CD4-positive, alpha-beta T cell treated with Interleukin-1 beta for 1 hour (primary cell): Measurements from ENCODE around the gene HSPA4.

Experiments used
- DNase-seq, 2 donors: peaks; one replicate each; pipeline ENCODE4 v3.0.0-alpha.2; 2020 to 2022

The HSPA4 gene

DNA sequence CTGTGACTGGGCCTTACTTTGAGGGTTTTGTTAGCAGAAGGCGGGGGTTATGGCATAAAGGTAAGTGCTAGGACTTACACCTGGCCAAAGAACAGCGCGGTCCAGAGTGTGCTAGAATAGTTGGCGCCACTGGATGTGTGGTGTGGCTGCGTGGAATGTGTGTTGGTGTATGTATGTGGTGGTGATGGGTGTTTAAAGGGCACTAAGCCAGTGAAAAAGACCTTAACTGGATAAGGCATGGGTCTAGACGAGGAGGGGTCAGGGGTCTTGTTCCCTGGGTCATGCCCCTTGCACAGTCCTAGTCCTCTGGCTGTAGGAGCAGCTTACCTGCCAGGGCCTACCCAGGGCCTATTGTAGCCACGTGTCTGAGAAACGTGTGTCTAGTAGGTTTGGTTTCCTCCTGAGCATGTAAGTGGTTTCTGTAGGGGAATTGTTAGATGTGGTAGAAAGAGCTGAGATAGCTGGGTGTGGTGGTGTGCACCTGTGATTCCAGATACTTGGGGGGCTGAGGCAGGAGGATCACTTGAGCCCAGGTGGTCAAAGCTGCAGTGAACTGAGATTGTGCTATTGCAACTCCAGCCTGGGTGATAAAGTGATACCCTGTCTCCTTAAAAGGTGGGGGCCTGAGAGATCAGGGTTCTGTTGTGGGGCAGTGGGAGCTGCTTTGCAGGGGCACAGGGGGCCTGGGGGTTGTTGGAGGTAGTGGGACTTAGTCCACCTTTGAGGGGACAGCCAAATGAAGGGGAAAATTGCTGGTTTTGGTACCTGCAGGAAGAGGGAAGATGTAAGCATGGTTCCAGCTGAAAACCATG, 55.2 kb downstream of the HSPA4 start:
- DNase-seq = no peak

DNA sequence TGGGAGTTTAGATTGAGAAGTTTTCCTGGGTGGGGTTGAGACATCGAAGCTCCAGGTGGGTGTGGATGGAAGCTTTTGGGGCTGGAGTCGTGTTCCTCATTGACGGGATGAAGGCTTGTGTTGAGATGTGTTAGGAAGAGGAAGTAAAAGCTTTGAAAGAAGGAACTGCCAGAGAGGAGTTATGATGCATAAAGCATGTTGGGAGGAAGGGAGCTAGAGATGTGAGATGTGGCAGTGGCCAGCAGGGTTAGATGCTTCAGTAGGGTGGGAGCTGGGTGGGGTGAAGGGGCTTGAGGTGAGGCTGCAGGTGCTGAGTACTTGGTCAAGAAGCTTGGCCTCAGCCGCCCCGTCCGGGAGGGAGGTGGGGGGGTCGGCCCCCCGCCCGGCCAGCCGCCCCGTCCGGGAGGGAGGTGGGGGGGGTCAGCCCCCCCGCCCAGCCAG, 56.7 kb downstream of the HSPA4 start:
- peak in 1 of 2 donors; percentile 4 for DNase-seq

DNA sequence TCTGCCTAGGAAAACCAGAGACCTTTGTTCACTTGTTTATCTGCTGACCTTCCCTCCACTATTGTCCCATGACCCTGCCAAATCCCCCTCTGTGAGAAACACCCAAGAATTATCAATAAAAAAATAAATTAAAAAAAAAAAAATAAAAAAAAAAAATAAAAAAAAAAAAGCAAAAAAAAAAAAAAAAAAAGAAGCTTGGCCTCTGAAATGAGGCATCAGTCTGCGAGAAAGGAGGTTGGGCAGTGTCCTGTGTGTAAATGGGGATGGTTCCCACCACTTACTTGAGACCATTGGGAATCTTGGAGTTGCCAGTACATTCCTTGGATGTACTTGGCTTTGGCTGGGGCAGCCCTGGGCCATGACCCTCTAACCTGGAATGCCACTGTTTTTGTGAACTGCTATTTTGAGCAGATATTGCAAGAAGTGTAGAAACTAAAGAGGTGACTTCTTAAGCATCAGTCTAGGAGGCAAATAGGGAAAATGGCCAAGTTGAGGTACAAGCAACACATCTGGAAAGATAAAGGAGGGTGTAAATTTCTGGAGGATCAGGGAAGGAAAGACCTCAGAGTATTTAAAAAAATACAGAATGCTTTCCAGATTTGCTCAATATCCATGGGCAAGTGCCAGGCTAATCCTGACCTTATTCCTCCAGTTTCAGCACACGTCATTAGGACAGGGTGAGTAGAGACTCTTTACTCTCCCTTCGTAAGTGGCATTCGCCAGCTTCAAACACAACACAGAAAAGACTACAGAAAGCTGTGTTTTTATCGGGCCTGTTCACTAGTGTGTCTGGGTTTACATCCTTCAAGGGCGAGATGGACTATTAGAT, 58.1 kb downstream of the HSPA4 start:
- DNase-seq = no peak

DNA sequence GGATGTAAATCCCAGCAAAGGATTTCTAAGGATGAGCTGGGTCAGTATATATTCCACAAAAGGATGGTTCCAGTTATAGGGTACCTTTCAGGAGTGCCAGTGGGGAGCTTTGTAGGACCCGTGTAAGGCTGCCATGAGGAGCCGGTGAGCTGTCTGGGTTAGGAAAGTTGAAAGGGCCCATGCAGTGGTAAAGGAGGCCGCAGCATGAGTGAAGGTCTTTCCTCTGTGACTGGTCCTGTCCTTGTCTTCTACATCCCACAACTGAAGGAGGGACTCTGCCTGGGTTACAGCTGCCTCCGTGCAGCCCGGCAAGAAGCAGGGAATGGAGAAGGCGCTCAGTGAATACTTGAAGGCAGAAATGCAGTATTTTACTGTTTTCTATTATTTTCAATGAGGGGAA, 58.9 kb downstream of the HSPA4 start:
- DNase-seq = no peak

DNA sequence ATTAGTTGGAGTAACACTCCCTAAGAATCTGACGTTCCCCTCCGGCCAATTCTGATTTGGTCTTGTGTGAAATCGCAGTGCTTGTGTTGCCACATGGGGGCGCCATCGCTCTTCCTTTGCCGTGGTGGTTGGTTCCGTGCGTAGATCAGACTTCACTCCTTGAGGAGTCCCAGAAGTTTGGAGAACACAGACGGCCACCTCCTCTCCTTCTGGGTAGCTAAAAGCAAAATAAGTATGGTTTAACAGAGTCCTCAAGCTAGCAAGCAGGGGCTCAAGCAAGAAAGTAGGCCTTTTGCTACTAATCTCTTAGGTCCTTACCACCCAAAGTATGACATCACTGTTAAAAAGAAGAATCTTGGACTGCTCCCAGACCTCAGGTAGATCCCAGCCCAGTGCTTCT, 59.5 kb downstream of the HSPA4 start:
- DNase-seq = peak; percentile 74 to 76

DNA sequence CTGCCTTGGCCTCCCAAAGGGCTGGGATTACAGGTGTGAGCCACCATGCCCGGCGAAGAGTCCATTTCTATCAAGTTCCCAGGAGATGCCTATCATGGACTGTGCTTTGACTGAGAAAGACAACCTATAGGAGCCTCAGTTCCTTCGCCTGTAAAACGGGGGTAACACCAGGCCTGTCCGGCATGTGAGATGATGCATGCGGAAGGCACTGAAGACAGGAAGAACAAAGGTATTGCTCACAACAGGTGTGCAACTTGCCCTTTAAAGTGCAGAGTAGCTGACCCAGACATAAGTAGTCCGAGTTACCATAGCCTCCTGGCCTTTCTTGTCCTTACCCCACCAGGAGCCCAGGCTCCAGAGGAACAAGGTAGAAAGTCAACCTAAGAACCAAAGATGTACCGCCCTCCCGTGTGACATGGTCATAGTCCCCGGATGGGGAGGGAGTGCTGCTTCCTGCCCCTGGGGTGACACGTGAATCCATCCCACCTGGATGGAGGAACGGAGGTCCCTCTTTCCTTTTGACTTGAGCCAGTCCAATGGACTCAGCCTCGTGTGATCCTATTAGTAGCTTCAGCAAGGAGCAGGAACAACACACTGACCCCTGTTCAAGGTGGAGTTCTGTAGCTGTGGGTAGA, 60.3 kb downstream of the HSPA4 start:
- no peak for DNase-seq

DNA sequence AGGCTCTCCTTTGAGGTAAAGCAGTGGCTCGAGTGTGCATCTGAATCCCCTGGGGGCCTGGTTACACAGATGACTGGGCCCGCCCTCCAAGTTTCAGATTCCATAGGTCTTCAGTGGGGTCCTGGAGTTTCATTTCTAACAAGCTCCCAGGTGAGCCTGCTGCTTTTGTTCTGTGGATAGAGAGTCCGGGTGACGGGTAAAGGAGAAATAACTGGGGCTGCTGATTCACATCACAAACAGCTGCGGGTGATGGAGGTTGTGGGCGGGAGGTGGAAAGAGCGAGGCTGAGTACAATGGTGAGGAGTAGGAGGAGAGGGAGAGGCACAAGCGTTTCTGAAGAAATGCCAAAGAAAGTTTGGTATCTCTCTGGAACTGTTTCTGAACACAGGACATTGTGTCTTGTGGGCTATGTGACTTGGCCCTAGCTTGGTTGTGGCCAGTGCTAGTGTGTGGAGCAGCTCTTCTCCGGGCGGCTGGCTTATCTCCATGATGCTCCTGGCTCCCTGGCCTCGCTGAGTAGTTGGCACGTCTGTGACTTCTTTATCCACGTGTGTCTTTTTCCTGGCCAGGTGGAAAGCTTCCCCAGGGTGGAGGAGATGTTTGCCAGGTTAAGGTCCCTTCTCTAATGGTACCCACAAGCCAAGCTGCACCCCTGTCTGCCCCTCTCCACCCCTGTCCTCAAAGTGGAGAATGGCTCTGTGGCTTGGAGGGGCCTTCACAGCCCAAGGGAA, 61.7 kb downstream of the HSPA4 start:
- DNase-seq = no peak

DNA sequence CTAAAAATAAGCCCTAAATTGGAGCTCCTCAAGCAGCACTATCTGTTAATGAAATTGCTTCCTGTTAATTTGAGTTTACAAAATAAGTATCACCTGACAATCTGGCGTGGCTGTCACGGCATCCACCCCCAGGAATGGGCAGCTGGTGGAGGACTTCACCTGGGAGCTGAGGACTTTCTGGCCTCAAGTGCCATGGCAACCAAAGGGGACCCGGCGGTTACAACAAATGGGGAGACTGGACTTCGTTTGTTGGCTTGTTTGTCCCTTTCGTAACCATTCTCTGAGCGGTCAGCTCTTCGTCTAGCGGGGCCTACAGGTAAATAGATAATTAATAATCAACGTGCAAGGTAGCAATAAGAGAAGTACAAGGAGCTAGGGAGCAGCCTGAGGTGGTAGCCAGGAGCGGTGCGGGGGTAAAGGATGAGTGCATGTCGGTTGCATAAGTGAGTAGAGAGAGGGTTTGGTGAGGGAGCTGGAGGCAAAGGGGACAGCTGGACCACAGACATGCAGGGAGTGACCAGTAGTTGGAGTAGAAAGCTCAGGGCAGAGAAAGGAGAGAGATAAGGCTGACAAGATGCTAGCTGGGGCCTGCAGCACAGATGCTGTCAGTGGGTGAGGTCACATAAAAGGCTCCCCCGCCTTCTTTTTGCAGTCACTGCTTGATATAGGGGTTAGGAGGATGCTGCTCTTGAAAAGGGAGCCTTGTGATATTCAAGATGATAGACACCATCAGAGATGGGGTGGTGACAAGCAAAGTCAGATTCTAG, 62.5 kb downstream of the HSPA4 start:
- no peak for DNase-seq

DNA sequence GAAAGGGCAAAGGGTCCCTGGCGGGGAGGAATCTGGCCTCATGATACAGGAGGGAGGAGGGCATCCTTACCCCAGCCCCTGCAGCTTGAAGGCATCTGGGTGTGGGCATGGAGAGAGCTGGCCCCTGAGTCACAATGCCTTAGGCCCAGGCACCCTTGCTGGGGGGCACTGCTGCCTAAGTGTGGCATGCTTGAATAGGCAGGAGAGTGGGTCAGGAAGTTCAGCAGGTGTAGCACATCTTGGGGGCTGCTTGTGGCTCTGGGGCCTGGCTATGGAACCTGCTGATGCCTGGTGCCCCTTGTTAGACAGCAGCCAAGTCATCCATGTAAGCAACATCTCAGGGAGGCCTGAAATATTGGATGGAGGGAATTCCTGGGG, 63.1 kb downstream of the HSPA4 start:
- DNase-seq = no peak

DNA sequence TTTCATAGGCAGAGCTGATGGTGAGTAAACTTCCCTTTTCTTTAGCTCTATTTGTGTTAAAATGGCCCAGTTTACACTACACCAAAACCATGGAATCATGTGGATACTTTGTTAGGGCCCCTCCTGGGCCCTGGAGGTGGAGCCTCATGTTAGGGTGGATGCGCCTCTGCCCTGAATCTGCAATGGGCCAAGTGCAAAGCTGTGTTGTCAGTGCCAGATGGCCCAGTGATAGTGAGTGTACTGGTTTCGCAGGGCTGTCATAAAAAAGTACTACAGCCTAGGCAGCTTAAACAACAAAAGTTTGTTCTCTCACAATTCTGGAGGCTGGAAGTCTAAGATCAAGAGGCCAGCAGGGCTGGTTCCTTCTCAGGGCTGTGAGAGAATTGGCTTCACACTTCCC, 64.8 kb downstream of the HSPA4 start:
- no peak for DNase-seq

DNA sequence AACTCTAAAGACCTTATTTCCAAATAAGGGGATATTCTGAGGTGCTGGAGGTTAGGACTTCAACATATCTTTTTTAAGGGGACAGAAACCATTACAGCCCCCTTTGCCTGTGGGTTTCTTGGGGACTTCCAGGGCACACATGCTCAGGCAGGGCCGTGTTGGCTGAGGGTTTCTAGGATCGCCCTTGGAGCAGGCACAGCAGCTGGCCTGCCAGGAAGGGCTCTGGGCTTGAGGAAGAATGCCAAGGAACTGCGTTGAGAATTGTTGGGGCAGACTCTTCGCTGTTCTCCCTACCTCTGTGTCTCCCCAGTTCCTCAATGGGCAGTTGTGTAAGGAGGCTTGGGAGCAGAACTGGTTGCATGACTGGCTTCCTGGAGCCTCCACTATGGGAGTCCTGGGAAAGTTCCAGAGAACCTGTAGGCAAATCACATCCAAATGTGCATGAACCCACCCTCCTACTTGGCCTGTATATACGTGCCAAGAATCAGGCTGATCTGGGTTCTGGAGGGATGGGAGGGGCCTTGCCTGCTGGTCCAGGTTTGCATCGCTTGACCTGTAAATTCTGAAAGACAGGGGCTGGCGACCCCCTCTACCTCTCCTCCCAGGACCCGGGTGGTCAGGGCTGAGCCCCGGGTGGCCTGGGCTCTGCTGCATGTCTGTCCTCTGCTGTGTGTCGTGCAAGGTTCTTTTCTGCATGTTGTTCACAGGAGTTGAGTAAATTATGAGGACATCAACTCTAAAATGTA, 65.5 kb downstream of the HSPA4 start:
- DNase-seq = no peak

DNA sequence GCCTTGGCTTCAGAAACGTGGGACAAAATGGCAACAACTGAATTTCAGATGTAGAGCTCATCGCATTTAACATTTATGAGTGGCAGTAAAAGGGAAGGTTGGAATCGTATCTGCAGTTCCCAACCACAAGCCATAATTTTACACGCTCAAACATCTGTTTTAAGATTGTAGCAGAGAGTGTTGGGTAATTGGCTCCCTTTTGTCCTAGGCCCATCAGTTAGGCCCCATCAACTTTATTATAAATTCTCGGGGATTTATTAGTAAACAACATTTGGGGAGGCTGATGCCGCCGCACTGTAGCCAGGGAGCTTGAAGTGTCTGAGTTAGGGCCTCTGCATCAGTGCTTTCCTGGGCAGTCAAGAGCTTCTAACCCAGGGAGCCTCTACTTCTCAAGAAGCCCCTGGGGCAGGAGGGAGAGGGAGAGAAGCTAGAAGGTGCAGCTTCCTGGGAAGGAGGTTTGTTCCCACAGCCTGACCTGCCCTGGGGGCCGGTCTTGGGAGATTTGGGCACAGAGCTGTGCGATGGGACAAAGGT, 66.2 kb downstream of the HSPA4 start:
- DNase-seq = no peak

DNA sequence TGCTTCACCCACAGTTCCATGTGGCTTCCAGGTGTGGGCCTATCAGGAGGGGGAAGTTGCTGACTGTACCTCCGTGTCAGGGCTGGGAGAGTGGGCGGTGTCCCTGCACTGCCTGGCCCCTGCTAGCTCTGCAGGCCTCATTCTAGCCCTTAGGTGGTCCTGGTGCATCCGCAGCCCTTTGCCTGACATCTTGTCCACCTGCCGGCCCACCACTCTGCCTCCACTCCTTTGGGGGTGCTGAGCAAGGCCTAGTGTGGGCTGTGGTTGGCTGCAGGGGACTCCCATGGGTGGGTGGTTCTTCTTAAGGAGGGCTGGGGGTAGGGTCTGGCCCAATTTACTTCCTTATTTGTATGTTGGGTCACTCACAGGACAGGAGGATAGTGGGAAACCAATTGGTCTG, 66.9 kb downstream of the HSPA4 start:
- no peak for DNase-seq

DNA sequence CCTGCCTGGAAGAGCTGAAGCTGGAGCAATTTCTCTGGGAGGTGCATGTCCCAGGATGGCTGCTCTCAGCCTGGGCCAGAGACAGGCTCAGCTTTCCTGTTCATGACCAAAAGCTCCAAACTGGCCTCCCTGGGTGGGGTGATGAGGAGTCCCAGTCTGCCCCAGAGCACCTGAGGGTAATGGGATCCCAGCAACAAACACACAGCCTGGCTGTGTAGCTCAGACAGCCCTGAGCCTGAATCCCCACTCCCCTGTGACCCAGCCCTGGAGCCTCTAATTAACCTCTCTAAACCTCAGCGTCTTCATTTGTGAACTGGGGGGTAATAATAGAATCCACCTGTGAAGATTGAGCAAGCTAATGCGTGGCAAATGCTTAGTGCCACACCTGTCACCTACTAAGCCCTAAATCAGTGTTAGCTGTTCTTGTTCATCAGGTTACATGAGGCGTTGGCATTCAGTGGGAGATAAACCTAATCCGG, 67.5 kb downstream of the HSPA4 start:
- no peak for DNase-seq

DNA sequence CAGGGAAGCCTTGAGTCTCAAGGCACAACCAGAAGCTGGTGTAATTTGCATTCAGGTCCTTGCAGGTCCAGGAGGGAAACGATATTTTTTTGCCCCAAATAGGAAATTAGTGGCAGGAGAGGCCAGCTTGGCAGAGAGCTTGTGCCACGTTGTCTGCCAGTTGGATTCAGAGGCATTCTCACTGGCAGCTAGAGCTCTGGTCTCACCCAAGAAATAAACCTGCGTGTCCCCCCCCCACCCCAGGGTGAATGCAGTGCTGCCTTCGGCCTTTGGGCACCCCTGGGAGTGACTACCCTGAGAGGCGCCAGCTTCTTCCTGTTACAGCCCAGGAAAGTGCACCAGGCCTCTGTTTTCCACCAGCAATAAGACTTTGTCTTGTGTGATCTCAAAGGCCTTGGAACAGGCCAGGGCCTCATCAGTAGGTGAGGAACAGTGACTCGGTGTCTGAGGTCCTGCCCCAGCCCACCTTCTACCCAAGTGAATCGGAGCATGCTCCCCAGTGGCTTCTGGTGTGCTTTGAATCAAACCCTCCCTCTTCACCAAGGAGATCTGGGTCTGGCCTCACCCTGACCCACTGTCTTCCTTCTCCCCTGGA, 68.4 kb downstream of the HSPA4 start:
- DNase-seq = no peak

DNA sequence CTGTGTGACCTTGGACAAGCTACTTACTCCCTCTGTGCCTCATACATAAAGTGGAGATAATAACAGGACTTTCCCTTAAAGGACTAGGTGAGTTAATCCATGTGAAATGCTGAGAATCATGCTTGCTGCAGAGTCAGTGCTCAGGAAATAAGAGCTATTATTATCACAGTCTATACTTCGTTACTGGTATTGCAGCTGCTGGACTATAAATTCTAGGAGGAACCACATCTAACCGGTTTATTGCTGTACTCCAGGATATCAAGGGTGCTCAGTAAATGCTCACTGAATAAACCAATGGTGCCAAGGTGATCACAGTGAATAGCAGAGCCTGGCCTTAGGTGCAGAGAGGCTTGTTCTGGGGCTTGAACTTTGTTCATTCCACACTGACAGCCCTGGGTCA, 69.3 kb downstream of the HSPA4 start:
- DNase-seq = no peak

DNA sequence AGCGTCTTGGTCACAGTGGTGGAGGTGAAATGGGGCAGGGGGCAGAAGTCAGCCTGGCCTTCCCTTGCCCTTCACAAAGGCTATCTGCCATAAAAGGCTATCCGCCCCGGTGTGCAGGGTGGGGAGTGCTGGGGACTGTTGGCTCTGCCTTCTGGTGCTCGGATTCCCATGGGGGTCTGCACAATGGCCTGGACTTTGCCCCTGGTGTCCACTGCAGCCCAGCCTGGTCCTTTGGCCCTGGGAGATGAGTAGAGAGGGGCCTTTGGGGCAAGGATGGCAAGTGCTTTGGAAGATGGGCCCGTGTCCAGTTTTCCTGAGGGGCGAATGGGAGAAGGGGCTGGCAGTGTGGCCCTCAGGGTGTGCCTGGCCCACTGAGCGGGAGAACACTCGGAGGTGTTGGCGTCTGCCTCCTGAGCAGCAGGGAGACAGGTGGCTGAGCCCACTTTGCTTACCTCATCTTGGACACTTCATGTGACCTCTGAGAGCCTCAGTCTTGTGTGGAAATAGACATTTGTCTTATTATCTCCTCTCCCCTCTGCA, 69.9 kb downstream of the HSPA4 start:
- no peak for DNase-seq

DNA sequence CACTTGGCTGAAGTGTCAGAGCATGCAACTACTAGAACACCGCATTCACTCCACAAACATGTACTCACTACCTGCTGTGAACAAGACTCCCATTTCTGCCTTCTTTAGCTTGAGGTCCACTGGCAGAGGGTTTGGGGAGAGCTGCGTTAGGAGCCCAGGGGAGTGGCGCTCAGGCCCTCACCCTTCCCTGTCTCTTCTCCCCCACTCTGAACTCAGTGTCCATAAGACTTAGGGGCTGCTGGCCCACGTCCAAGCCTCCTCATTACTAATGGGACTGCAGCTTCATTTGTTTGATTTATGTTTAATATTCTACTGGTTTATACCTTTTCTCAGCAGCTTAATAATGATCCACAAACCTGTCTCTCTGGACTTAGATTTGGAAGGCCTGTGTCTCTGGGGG, 70.9 kb downstream of the HSPA4 start:
- no peak for DNase-seq

DNA sequence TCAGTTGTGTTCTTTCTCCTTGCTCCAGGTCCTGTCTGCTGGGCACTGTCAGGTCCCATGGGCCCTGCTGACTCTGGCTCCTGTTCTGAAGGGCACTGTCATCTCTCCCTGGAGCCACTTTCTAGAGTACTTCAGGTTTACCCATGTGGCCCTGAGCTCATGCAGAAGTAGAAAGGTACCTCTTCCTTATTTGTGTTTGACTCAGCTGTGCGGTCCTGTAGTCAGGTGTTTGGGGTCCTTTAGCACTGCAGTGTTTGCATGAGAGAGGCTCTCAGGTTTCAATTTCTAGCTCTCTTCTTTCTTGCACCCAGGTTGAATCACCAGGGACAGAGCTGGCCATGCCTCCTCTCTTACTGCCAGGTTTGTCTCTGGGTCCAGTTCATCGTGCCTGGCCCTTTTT, 71.5 kb downstream of the HSPA4 start:
- DNase-seq = no peak

DNA sequence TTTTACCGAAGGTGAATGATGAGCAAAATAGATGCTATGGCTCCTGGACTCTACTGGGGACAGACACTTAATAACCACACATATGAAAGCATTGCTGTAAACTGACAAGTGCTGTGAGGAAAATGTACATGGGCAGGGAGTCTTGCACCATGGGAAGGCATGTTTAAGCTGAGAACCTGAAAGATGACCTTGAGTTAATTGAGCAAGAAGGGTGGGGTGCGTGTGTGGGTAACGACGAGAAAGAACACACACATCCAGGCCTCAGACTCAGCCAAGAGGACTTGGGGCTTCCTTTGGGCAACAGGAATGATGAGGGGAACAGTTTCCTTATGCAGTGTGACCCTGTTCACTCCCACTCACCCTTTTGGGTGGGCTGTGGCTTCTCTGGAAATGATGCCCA, 73.1 kb downstream of the HSPA4 start:
- no peak for DNase-seq
